DOHH2 (cell line): ENCODE results near the gene IL32.

Experiments used
- H3F3A ChIP-seq: fragments of 200-600 bp; sonication (generic), shearing (Covaris generic); 2 replicates; pipeline ENCODE4 v1.6.0; 2016; ENCODE audit warnings: antibody characterized with exemption, mild to moderate bottlenecking; ENCODE audit not compliant: control insufficient read depth, insufficient read depth
- H3K27ac ChIP-seq: fragments of 200-600 bp; sonication (generic); 2 replicates; pipeline ENCODE4 v1.5.1; 2014; ENCODE audit warnings: low read depth, mild to moderate bottlenecking, low read length, moderate library complexity
- H3K27me3 ChIP-seq: fragments of 200-600 bp; sonication (generic); 2 replicates; pipeline ENCODE4 v1.6.1; 2014; ENCODE audit warnings: mild to moderate bottlenecking, low read length, mixed read lengths; ENCODE audit not compliant: control insufficient read depth
- H3K36me3 ChIP-seq: fragments of 200-600 bp; sonication (generic); 2 replicates; pipeline ENCODE4 v1.6.1; 2014; ENCODE audit warnings: mild to moderate bottlenecking, low read length, moderate library complexity, mixed read lengths; ENCODE audit not compliant: control insufficient read depth
- H3K4me1 ChIP-seq: fragments of 200-600 bp; sonication (generic); 2 replicates; pipeline ENCODE4 v1.6.1; 2014; ENCODE audit warnings: mild to moderate bottlenecking, low read length, mixed read lengths; ENCODE audit not compliant: control insufficient read depth
- H3K4me2 ChIP-seq: fragments of 200-600 bp; sonication (generic); 2 replicates; pipeline ENCODE4 v1.6.0; 2014; ENCODE audit warnings: mild to moderate bottlenecking, low read length, moderate library complexity
- H3K4me3 ChIP-seq: fragments of 200-600 bp; sonication (generic); 2 replicates; pipeline ENCODE4 v1.5.1; 2014; ENCODE audit warnings: mild to moderate bottlenecking, low read length, mixed read lengths
- H3K79me2 ChIP-seq: fragments of 200-600 bp; sonication (generic); 2 replicates; pipeline ENCODE4 v1.6.1; 2014; ENCODE audit warnings: mild to moderate bottlenecking, low read length, mixed read lengths; ENCODE audit not compliant: control insufficient read depth
- H3K9me2 ChIP-seq: fragments of 200-600 bp; sonication (generic); replicated peaks from 2 replicates; pipeline ENCODE4 v1.6.1; 2014; ENCODE audit warnings: mild to moderate bottlenecking, low read length, mixed read lengths; ENCODE audit not compliant: control insufficient read depth
- H3K9me3 ChIP-seq: fragments of 200-600 bp; sonication (generic); 2 replicates; pipeline ENCODE4 v1.6.1; 2014; ENCODE audit warnings: antibody characterized with exemption, low read length, mixed read lengths; ENCODE audit not compliant: control insufficient read depth, insufficient read depth
- H4K20me1 ChIP-seq: fragments of 200-600 bp; sonication (generic); 2 replicates; pipeline ENCODE4 v1.6.0; 2014; ENCODE audit warnings: low read depth, mild to moderate bottlenecking, antibody characterized with exemption, low read length, moderate library complexity; ENCODE audit not compliant: control insufficient read depth, insufficient read depth
- CTCF ChIP-seq: fragments of 200-600 bp; sonication (generic); IDR thresholded peaks from one replicate; pipeline ENCODE4 v1.5.1; 2014; ENCODE audit warnings: antibody characterized with exemption, mild to moderate bottlenecking, low read depth, low read length; ENCODE audit not compliant: poor library complexity, severe bottlenecking
- EZH2phosphoT487 ChIP-seq: fragments of 200-600 bp; sonication (generic); IDR thresholded peaks from 2 replicates; pipeline ENCODE4 v1.6.1; 2017; ENCODE audit warnings: borderline replicate concordance, mild to moderate bottlenecking, antibody characterized with exemption, low read length, moderate library complexity, mixed read lengths

Gene IL32

GRCh38 chr16:3063625-3064386, 1.6 kb upstream of the IL32 start:
- Histone ChIP-seq H3K9me2 (no peaks in the 10 kb centered on the region), H3K36me3 (no peaks in the 10 kb centered on the region), H3K9me3 (no peaks in the 10 kb centered on the region), H3K4me2 (no peak overlapping the region), H3K27ac (no peak overlapping the region), H3K4me3 (no peak overlapping the region), H3F3A (no peaks in the 10 kb centered on the region), H3K4me1 (peaks cover 5% of the 10 kb centered on the region), H3K27me3 (no peaks in the 10 kb centered on the region), H4K20me1 (no peaks in the 10 kb centered on the region), H3K79me2 (no peaks in the 10 kb centered on the region)
- TF ChIP-seq CTCF (no peak), EZH2phosphoT487 (no peak)

- H3K79me2 ChIP-seq: no peaks in the 10 kb centered on the region
- no peaks in the 10 kb centered on the region for H3F3A ChIP-seq
- H3K9me2 ChIP-seq: no peaks in the 10 kb centered on the region
- H3K27me3 ChIP-seq: no peaks in the 10 kb centered on the region
- no peaks in the 10 kb centered on the region for H3K4me1 ChIP-seq
- H3K4me3 ChIP-seq: no peak overlapping the region
- H3K27ac ChIP-seq: no peak overlapping the region
- no peaks in the 10 kb centered on the region for H3K9me3 ChIP-seq
- H3K4me2 ChIP-seq: no peak overlapping the region
- H4K20me1 ChIP-seq: no peaks in the 10 kb centered on the region
- H3K36me3 ChIP-seq: no peaks in the 10 kb centered on the region
- no peak for TF ChIP-seq CTCF
- no peak for TF ChIP-seq EZH2phosphoT487
These were observed 451 bp downstream of the IL32 start for GRCh38 chr16:3065742-3066439.

- no peaks in the 10 kb centered on the region for H3K79me2 ChIP-seq
- H3K27me3 ChIP-seq: no peaks in the 10 kb centered on the region
- no peak overlapping the region for H3K4me2 ChIP-seq
- no peak overlapping the region for H3K4me3 ChIP-seq
- H3K4me1 ChIP-seq: no peaks in the 10 kb centered on the region
- no peaks in the 10 kb centered on the region for H3K9me3 ChIP-seq
- H3K36me3 ChIP-seq: no peaks in the 10 kb centered on the region
- no peaks in the 10 kb centered on the region for H3K9me2 ChIP-seq
- no peaks in the 10 kb centered on the region for H4K20me1 ChIP-seq
- no peak overlapping the region for H3K27ac ChIP-seq
- H3F3A ChIP-seq: no peaks in the 10 kb centered on the region
- no peak for TF ChIP-seq CTCF
- TF ChIP-seq EZH2phosphoT487: no peak
These were observed 954 bp downstream of the IL32 start for GRCh38 chr16:3066440-3066748.
